IMR-90 (cell line): Measurements from ENCODE around the gene HOXA2. TPM values are rescaled to one million over a fixed set of nuclear protein-coding genes. Genes with fewer than 3 reads are reported as not detected.

Experiments used
- ATAC-seq: fragments of 200-7000 bp; cut with Tn5 transposase; 2 replicates; pipeline ENCODE4 v1.9.1; 2020; ENCODE audit warnings: low read depth, mild to moderate bottlenecking, moderate library complexity
- BruUV-seq: library from RNA; stranded (reverse); fragments of 400-500 nt; replicated peaks from 2 replicates; lab custom pipeline; 2021; lab: Mats Ljungman, UMichigan
- CTCF ChIA-PET: fragments of 300-600 bp; formaldehyde crosslinking; extraction: SDS; loops from one replicate; lab custom pipeline; 2021; ENCODE audit warnings: antibody characterized with exemption; lab: Yijun Ruan, JAX
- POLR2A ChIA-PET: fragments of 300-600 bp; sonication (Branson Sonifier 250); formaldehyde crosslinking; loops from one replicate; lab custom pipeline; 2022; ENCODE audit warnings: antibody characterized with exemption; ENCODE audit not compliant: unreplicated experiment; lab: Charles Lee
- DNase-seq: peaks from one replicate; pipeline ENCODE4 v3.0.0; 2013
- H2AFZ ChIP-seq: replicated peaks from 2 replicates; pipeline ENCODE3; 2013; ENCODE audit warnings: low read length, mild to moderate bottlenecking; ENCODE audit not compliant: poor library complexity
- H2AK5ac ChIP-seq: 2 replicates; pipeline ENCODE4 v1.6.1; 2013; ENCODE audit warnings: low read depth, low read length, inconsistent platforms
- H2AK9ac ChIP-seq: replicated peaks from 2 replicates; pipeline ENCODE3; 2013; ENCODE audit warnings: mild to moderate bottlenecking, low read depth, low read length, moderate library complexity; ENCODE audit not compliant: poor library complexity
- H2BK120ac ChIP-seq: 2 replicates; pipeline ENCODE4 v1.6.1; 2013; ENCODE audit warnings: low read depth, low read length, inconsistent platforms
- H2BK15ac ChIP-seq: 3 replicates; pipeline ENCODE4 v1.6.1; 2013; ENCODE audit warnings: low read depth, low read length, inconsistent platforms
- H2BK20ac ChIP-seq: 2 replicates; pipeline ENCODE4 v1.6.1; 2013; ENCODE audit warnings: low read depth, mild to moderate bottlenecking, inconsistent platforms, low read length, moderate library complexity
- H2BK5ac ChIP-seq: 2 replicates; pipeline ENCODE4 v1.6.1; 2013; ENCODE audit warnings: mild to moderate bottlenecking, low read depth, low read length, inconsistent platforms; ENCODE audit not compliant: poor library complexity, severe bottlenecking
- H3K14ac ChIP-seq: replicated peaks from 2 replicates; pipeline ENCODE4 v1.6.1; 2013; ENCODE audit warnings: low read depth, low read length, inconsistent platforms
- H3K18ac ChIP-seq: 2 replicates; pipeline ENCODE4 v1.6.1; 2013; ENCODE audit warnings: low read depth, low read length, control low read depth
- H3K23ac ChIP-seq: 2 replicates; pipeline ENCODE4 v1.6.1; 2013; ENCODE audit warnings: low read depth, low read length, inconsistent platforms
- H3K27ac ChIP-seq: 2 replicates; pipeline ENCODE4 v1.5.1; 2013; ENCODE audit warnings: mild to moderate bottlenecking, control low read depth, low read length; ENCODE audit not compliant: insufficient read depth
- H3K27me3 ChIP-seq: 2 replicates; pipeline ENCODE4 v1.6.1; 2013; ENCODE audit warnings: low read length; ENCODE audit not compliant: control insufficient read depth, insufficient read depth
- H3K36me3 ChIP-seq: 2 replicates; pipeline ENCODE4 v1.6.1; 2013; ENCODE audit warnings: low read length, mixed read lengths; ENCODE audit not compliant: control insufficient read depth, insufficient read depth
- H3K4ac ChIP-seq: 2 replicates; pipeline ENCODE4 v1.6.1; 2013; ENCODE audit warnings: low read depth, low read length, inconsistent platforms
- H3K4me1 ChIP-seq: 2 replicates; pipeline ENCODE4 v1.6.1; 2013; ENCODE audit warnings: low read length, mixed read lengths; ENCODE audit not compliant: control insufficient read depth, insufficient read depth
- H3K4me2 ChIP-seq: 2 replicates; pipeline ENCODE4 v1.6.1; 2013; ENCODE audit warnings: low read depth, mild to moderate bottlenecking, control low read depth, low read length, moderate library complexity
- H3K4me3 ChIP-seq: 2 replicates; pipeline ENCODE4 v1.5.1; 2013; ENCODE audit warnings: low read depth, mild to moderate bottlenecking, control low read depth, low read length, moderate library complexity; ENCODE audit not compliant: insufficient read depth
- H3K56ac ChIP-seq: 2 replicates; pipeline ENCODE4 v1.6.1; 2013; ENCODE audit warnings: low read length, inconsistent platforms; ENCODE audit not compliant: insufficient read depth; ENCODE audit errors: extremely low read depth
- H3K79me1 ChIP-seq, 2 experiments: 2 replicates each; pipeline ENCODE4 v1.6.1; 2013; ENCODE audit warnings: low read length in 2 of 2, inconsistent platforms in 1 of 2, low read depth in 1 of 2
- H3K9ac ChIP-seq: 2 replicates; pipeline ENCODE4 v1.6.1; 2013; ENCODE audit warnings: low read depth, low read length, control low read depth
- H3K9me1 ChIP-seq: 2 replicates; pipeline ENCODE4 v1.6.1; 2013; ENCODE audit warnings: low read length, inconsistent platforms; ENCODE audit not compliant: insufficient read depth
- H3K9me3 ChIP-seq: 2 replicates; pipeline ENCODE4 v1.6.1; 2013; ENCODE audit warnings: low read length; ENCODE audit not compliant: control insufficient read depth, insufficient read depth
- H4K20me1 ChIP-seq: 2 replicates; pipeline ENCODE4 v1.6.1; 2013; ENCODE audit warnings: low read length, inconsistent platforms; ENCODE audit not compliant: insufficient read depth
- H4K5ac ChIP-seq: 2 replicates; pipeline ENCODE4 v1.6.1; 2013; ENCODE audit warnings: mild to moderate bottlenecking, low read depth, low read length, control low read depth
- H4K8ac ChIP-seq, 2 experiments: 2 replicates each; pipeline ENCODE4 v1.6.1; 2013; ENCODE audit warnings: low read depth in 2 of 2, low read length in 2 of 2, control low read depth in 1 of 2, inconsistent platforms in 1 of 2
- H4K91ac ChIP-seq: 2 replicates; pipeline ENCODE4 v1.6.1; 2013; ENCODE audit warnings: low read depth, low read length, inconsistent platforms; ENCODE audit not compliant: insufficient read depth
- CHD1 ChIP-seq: IDR thresholded peaks from 2 replicates; pipeline ENCODE4 v1.6.1; 2012; ENCODE audit warnings: low read depth, low read length, improper control_type of control experiment
- MAZ ChIP-seq: IDR thresholded peaks from 2 replicates; pipeline ENCODE4 v1.6.1; 2012; ENCODE audit warnings: low read depth, mild to moderate bottlenecking, low read length, improper control_type of control experiment, moderate library complexity, borderline replicate concordance
- WGBS, 2 experiments: methylation state at CpG; one replicate each; pipeline versions ENCODE4 v1.1.5 to v1.1.7; 2013; ENCODE audit warnings: missing lambda C conversion rate in 2 of 2; ENCODE audit not compliant: insufficient read length in 1 of 2; ENCODE audit errors: extremely low coverage in 2 of 2; 5-methylcytosine and 5-hydroxymethylcytosine counted together
- dilution Hi-C: fragments of 300-500 bp; cut with HindIII; formaldehyde crosslinking; loops from one replicate; pipeline ENCODE4 v1.14.3; 2018; ENCODE audit warnings: low sequenced_read_pairs; ENCODE audit not compliant: unreplicated experiment
- in situ Hi-C: fragments of 300-500 bp; cut with MboI; formaldehyde crosslinking; loops from 3 replicates; pipeline ENCODE4 v1.14.3; 2019; ENCODE audit warnings: low sequenced_read_pairs, inconsistent platforms, mixed read lengths
- intact Hi-C: fragments of 100-400 bp; cut with micrococcal nuclease; formaldehyde crosslinking; loops from 2 replicates; pipeline ENCODE4 v1.10.0; 2022
- polyA plus RNA-seq, 3 experiments: library from polyadenylated mRNA; depleted of rRNA; stranded (reverse); fragments of >200 nt; gene quantifications; 2 replicates each; pipeline ENCODE4 v1.2.3, GENCODE V29; 2012; ENCODE audit warnings: low replicate concordance in 1 of 3
- total RNA-seq: library from RNA; depleted of rRNA; stranded (reverse); fragments of >200 nt; gene quantifications from 2 replicates; pipeline ENCODE4 v1.2.3, GENCODE V29; 2012

HOXA2 gene
- total and polyA plus RNA-seq, 2 of the 4 experiments (the other 2 are of a cell fraction), result 1.6 to 3.9 TPM

DNA sequence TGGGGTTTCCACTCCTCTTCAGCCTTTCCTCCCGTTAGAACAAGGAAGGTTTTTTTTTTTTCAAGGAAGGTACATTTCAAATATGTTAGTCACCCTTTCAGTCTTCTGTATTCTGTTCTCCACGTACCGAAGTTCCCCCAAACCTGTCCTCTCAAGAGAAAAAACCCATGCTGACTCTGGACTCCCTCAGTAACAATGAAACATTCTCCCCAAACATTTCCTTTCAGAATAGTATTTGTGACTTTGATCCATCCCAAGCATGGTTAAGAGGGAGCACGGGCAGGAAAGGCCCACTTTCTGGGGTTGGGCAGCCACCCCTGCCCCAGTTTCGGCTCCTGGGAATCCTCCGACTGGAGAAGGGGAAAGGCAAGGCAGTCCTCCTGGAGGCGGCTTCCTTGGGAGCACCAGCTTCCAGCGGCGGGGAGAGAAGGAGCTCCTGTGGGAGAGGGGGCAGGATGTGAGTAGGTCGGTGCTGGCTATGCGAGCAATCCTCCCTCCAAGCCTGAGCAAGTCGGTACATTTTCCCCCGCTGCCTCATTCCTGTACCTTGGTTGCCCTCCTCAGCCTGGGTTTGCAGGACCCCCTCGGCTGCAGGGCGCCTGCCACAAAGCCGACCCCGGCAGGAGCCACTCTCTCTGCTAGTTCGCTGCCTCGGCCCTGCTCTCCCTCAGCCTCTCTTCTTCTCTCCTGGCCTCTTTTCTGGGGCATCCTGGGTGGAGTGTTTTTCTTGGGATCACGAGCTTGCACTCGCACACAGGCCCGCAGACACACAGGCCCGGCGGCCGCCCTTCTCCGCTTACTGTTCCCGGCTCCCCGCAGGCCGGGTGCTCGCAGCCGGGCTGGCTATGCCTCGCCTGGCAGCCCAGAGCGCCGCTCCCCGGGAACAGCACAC lies 4.6 kb downstream of the HOXA2 start:
- Histone ChIP-seq H4K5ac (peak overlapping the region; percentile 72), H4K20me1 (peaks cover 13% of the 10 kb centered on the region), H2BK5ac (peak overlapping the region; percentile 91), H3K4me2 (peak overlapping the region; percentile 80), H3K79me1 (peaks cover 10 to 20% of the 10 kb centered on the region in 2 experiments; a peak in 3 of 4 replicates), H3K23ac (peak overlapping the region; percentile 100), H2AK5ac (peak overlapping the region; percentile 60), H3K4ac (peak overlapping the region; percentile 79), H3K9me1 (no peaks in the 10 kb centered on the region), H3K27ac (peak overlapping the region; percentile 98), H2BK20ac (no peak overlapping the region), H3K9me3 (no peaks in the 10 kb centered on the region), H3K56ac (peak overlapping the region; percentile 93), H3K36me3 (peaks cover 10% of the 10 kb centered on the region), H3K9ac (peak overlapping the region; percentile 99), H4K8ac (peak overlapping the region; percentile 65; a peak in 3 of 4 replicates), H3K27me3 (no peaks in the 10 kb centered on the region), H2AFZ (peak overlapping the region; percentile 38), H2BK15ac (no peak overlapping the region; the same call in 1 of the 3 replicates), H2BK120ac (peak overlapping the region; percentile 78), H4K91ac (peak overlapping the region; percentile 88), H3K4me3 (peak overlapping the region; percentile 92), H3K18ac (peak overlapping the region; percentile 63), H3K14ac (peak overlapping the region; percentile 90), H2AK9ac (peak overlapping the region; percentile 59), H3K4me1 (peaks cover 8% of the 10 kb centered on the region)
- CTCF ChIA-PET, result interaction anchor here (0.7 to 1.6 kb wide), 6 partner anchors 13 to 411 kb away, joined by 3 to 4 read pairs (median 3); no protein-coding TSS in a partner anchor
- dilution Hi-C loops (no loop called here), intact Hi-C loops (loop anchor here (1.0 to 2.0 kb wide), 6 partner anchors 25 to 411 kb away; partner anchors contain the start of gene SKAP2), in situ Hi-C loops (no loop called here)
- TF ChIP-seq MAZ (no peak), CHD1 (peak; percentile 24; the same call in 1 of the 2 replicates)
- BruUV-seq, result no TSS peak
- WGBS, 2 experiments, result 0% methylated on average over 15 of the region's 35 CpGs; no CpG with 5 or more reads in 1 of the 2 experiments
- ATAC-seq, result no peak
- peak; percentile 52 for DNase-seq
- POLR2A ChIA-PET, result interaction anchor here (1.0 to 1.9 kb wide), 3 partner anchors 16 to 26 kb away, joined by 3 to 4 read pairs (median 3); no protein-coding TSS in a partner anchor
